H9 (cell line): ENCODE results near the gene ZDHHC17. TPM values are rescaled to one million over a fixed set of nuclear protein-coding genes. Genes with fewer than 3 reads are reported as not detected.

Source experiments
- DNase-seq: peaks from one replicate; pipeline ENCODE4 v3.0.0-alpha.2; 2017
- H2AFZ ChIP-seq: one replicate; pipeline ENCODE4 v1.6.1; 2013; ENCODE audit warnings: mild to moderate bottlenecking, low read length, control low read depth, moderate library complexity
- H2AK5ac ChIP-seq: 2 replicates; pipeline ENCODE4 v1.6.1; 2013; ENCODE audit warnings: low read length, control low read depth, mixed read lengths; ENCODE audit not compliant: insufficient read length
- H2BK120ac ChIP-seq: one replicate; pipeline ENCODE4 v1.6.1; 2013; ENCODE audit warnings: low read depth, mild to moderate bottlenecking, low read length, control low read depth, inconsistent platforms; ENCODE audit not compliant: poor library complexity, severe bottlenecking
- H2BK12ac ChIP-seq: 2 replicates; pipeline ENCODE4 v1.6.1; 2013; ENCODE audit warnings: low read length, control low read depth, mixed read lengths, low read depth; ENCODE audit not compliant: insufficient read length
- H2BK15ac ChIP-seq: 2 replicates; pipeline ENCODE4 v1.6.1; 2013; ENCODE audit warnings: low read depth, low read length, control low read depth
- H2BK20ac ChIP-seq: one replicate; pipeline ENCODE4 v1.6.1; 2013; ENCODE audit warnings: low read depth, mild to moderate bottlenecking, low read length, control low read depth, inconsistent platforms; ENCODE audit not compliant: poor library complexity, severe bottlenecking
- H2BK5ac ChIP-seq: 2 replicates; pipeline ENCODE4 v1.6.1; 2013; ENCODE audit warnings: low read length, control low read depth, mixed read lengths; ENCODE audit not compliant: insufficient read length
- H3K14ac ChIP-seq: 2 replicates; pipeline ENCODE4 v1.6.1; 2013; ENCODE audit warnings: low read length, control low read depth; ENCODE audit not compliant: insufficient read depth
- H3K18ac ChIP-seq: 2 replicates; pipeline ENCODE4 v1.6.1; 2013; ENCODE audit warnings: low read depth, mild to moderate bottlenecking, mixed read lengths, low read length, control low read depth; ENCODE audit not compliant: insufficient read length
- H3K23ac ChIP-seq: 2 replicates; pipeline ENCODE4 v1.6.1; 2013; ENCODE audit warnings: low read length, control low read depth, mixed read lengths, low read depth; ENCODE audit not compliant: insufficient read length
- H3K23me2 ChIP-seq: 2 replicates; pipeline ENCODE4 v1.6.1; 2013; ENCODE audit warnings: low read depth, mild to moderate bottlenecking, mixed read lengths, low read length, control low read depth; ENCODE audit not compliant: insufficient read length, poor library complexity, severe bottlenecking
- H3K27ac ChIP-seq: 2 replicates; pipeline ENCODE4 v1.5.1; 2013; ENCODE audit warnings: low read length, control low read depth, mixed read lengths, low read depth; ENCODE audit not compliant: insufficient read length
- H3K27me3 ChIP-seq: 2 replicates; pipeline ENCODE4 v1.6.1; 2013; ENCODE audit warnings: low read length, control low read depth, inconsistent platforms; ENCODE audit not compliant: insufficient read depth
- H3K4ac ChIP-seq: 2 replicates; pipeline ENCODE4 v1.6.1; 2013; ENCODE audit warnings: low read depth, mild to moderate bottlenecking, control low read depth, inconsistent platforms, low read length, moderate library complexity
- H3K4me1 ChIP-seq: 2 replicates; pipeline ENCODE4 v1.6.1; 2013; ENCODE audit warnings: low read length, control low read depth, inconsistent platforms; ENCODE audit not compliant: insufficient read depth
- H3K4me2 ChIP-seq: 2 replicates; pipeline ENCODE4 v1.6.1; 2013; ENCODE audit warnings: low read length, control low read depth, mixed read lengths; ENCODE audit not compliant: insufficient read length, insufficient read depth
- H3K56ac ChIP-seq: 2 replicates; pipeline ENCODE4 v1.6.1; 2013; ENCODE audit warnings: low read depth, mild to moderate bottlenecking, mixed read lengths, low read length, control low read depth; ENCODE audit not compliant: insufficient read length
- H3K79me1 ChIP-seq: 2 replicates; pipeline ENCODE4 v1.6.1; 2013; ENCODE audit warnings: low read depth, mild to moderate bottlenecking, moderate library complexity, low read length, control low read depth, inconsistent platforms; ENCODE audit not compliant: insufficient read depth, poor library complexity, severe bottlenecking
- H3K79me2 ChIP-seq: 2 replicates; pipeline ENCODE4 v1.6.1; 2013; ENCODE audit warnings: low read length, control low read depth, inconsistent platforms; ENCODE audit not compliant: insufficient read depth
- H3K9ac ChIP-seq: 2 replicates; pipeline ENCODE4 v1.6.1; 2013; ENCODE audit warnings: low read length, control low read depth, mixed read lengths; ENCODE audit not compliant: insufficient read length; ENCODE audit errors: extremely low read depth
- H3K9me3 ChIP-seq: one replicate; pipeline ENCODE4 v1.6.1; 2013; ENCODE audit warnings: low read depth, low read length, inconsistent platforms; ENCODE audit not compliant: control insufficient read depth
- H3T11ph ChIP-seq: one replicate; pipeline ENCODE4 v1.6.1; 2013; ENCODE audit warnings: mild to moderate bottlenecking, low read length, control low read depth, inconsistent platforms
- H4K20me1 ChIP-seq: one replicate; pipeline ENCODE4 v1.6.1; 2013; ENCODE audit not compliant: control insufficient read depth, insufficient read length, insufficient read depth
- H4K5ac ChIP-seq: 2 replicates; pipeline ENCODE4 v1.6.1; 2013; ENCODE audit warnings: low read depth, mild to moderate bottlenecking, mixed read lengths, low read length, control low read depth; ENCODE audit not compliant: insufficient read length
- H4K8ac ChIP-seq: replicated peaks from 2 replicates; pipeline ENCODE4 v1.6.1; 2013; ENCODE audit warnings: low read length, control low read depth, mixed read lengths, low read depth; ENCODE audit not compliant: insufficient read length
- H4K91ac ChIP-seq: 2 replicates; pipeline ENCODE4 v1.6.1; 2013; ENCODE audit warnings: low read depth, mild to moderate bottlenecking, moderate library complexity, mixed read lengths, low read length, control low read depth; ENCODE audit not compliant: insufficient read length
- H3K27ac Mint-ChIP-seq, 3 experiments: 2 replicates in 2 of 3; 3 replicates in 1 of 3; pipeline ENCODE4 v1.8.0; 2020 to 2021; ENCODE audit warnings: mixed read lengths in 3 of 3, mild to moderate bottlenecking in 1 of 3, moderate library complexity in 1 of 3
- H3K27me3 Mint-ChIP-seq: 2 replicates; pipeline ENCODE4 v1.8.0; 2021; ENCODE audit warnings: low read depth, mild to moderate bottlenecking, moderate library complexity, mixed read lengths
- H3K36me3 Mint-ChIP-seq, 3 experiments: 2 replicates in 2 of 3; 3 replicates in 1 of 3; pipeline ENCODE4 v1.8.0; 2020 to 2021; ENCODE audit warnings: low read depth in 3 of 3, mixed read lengths in 3 of 3; ENCODE audit not compliant: insufficient read depth in 1 of 3
- H3K4me1 Mint-ChIP-seq, 2 experiments: 2 replicates each; pipeline ENCODE4 v1.8.0; 2020; ENCODE audit warnings: mixed read lengths in 2 of 2
- H3K4me3 Mint-ChIP-seq, 2 experiments: 2 replicates in 1 of 2; 3 replicates in 1 of 2; pipeline ENCODE4 v1.8.0; 2020 to 2021; ENCODE audit warnings: mild to moderate bottlenecking in 2 of 2, mixed read lengths in 2 of 2, moderate library complexity in 1 of 2
- H3K9me3 Mint-ChIP-seq, 2 experiments: 2 replicates in 1 of 2; 3 replicates in 1 of 2; pipeline ENCODE4 v1.8.0; 2020; ENCODE audit warnings: mild to moderate bottlenecking in 2 of 2, mixed read lengths in 2 of 2, moderate library complexity in 1 of 2
- CTCF ChIP-seq: fragments of 200-600 bp; sonication (generic); conservative IDR thresholded peaks from 3 replicates; pipeline ENCODE4 v1.8.0; 2021; ENCODE audit warnings: antibody characterized with exemption, mild to moderate bottlenecking
- WGBS: extraction: QIAGEN DNeasy Blood & Tissue Kit; methylation state at CpG from one replicate; pipeline ENCODE4 v1.1.7; 2013; ENCODE audit warnings: missing lambda C conversion rate, low lambda C conversion rate, mixed read lengths; ENCODE audit not compliant: insufficient read length; ENCODE audit errors: extremely low coverage; 5-methylcytosine and 5-hydroxymethylcytosine counted together
- total RNA-seq: library from RNA; stranded (reverse); gene quantifications from 2 replicates; pipeline ENCODE4 v1.2.1, GENCODE V29; 2021

ZDHHC17 gene
- total RNA-seq, 1 experiment from 2014 or later = 32.6 TPM

- H3K18ac ChIP-seq = no peak overlapping the region
- H3K27me3 Mint-ChIP-seq = no peaks in the 10 kb centered on the region
- H3K27ac Mint-ChIP-seq = 0 out of 7 replicates have a peak overlapping the region, but pooled peaks of 1 of the 3 experiments have one; percentile 30
- no peaks in the 10 kb centered on the region for H3K23me2 ChIP-seq
- no peak overlapping the region for H2AFZ ChIP-seq
- no peaks in the 10 kb centered on the region for H3K27me3 ChIP-seq
- no peak overlapping the region for H3K27ac ChIP-seq
- no peak overlapping the region for H2BK12ac ChIP-seq
- H3K4ac ChIP-seq = no peak overlapping the region
- no peak overlapping the region for H3K4me3 Mint-ChIP-seq
- no peak overlapping the region for H2BK15ac ChIP-seq
- H2BK20ac ChIP-seq = no peak overlapping the region
- no peak overlapping the region for H3K4me2 ChIP-seq
- H4K5ac ChIP-seq = no peak overlapping the region
- H3K36me3 Mint-ChIP-seq = peaks cover 0 to 9% (median 7%) of the 10 kb centered on the region in 3 experiments; a peak in 5 of 7 replicates
- no peaks in the 10 kb centered on the region for H3K9me3 Mint-ChIP-seq
- H3K79me2 ChIP-seq = no peaks in the 10 kb centered on the region
- no peak overlapping the region for H3K14ac ChIP-seq
- H3K79me1 ChIP-seq = no peaks in the 10 kb centered on the region
- H3K23ac ChIP-seq = no peak overlapping the region
- no peak overlapping the region for H2BK5ac ChIP-seq
- no peaks in the 10 kb centered on the region for H4K20me1 ChIP-seq
- no peak overlapping the region for H3K9ac ChIP-seq
- no peak overlapping the region for H2BK120ac ChIP-seq
- no peaks in the 10 kb centered on the region for H3K4me1 Mint-ChIP-seq
- peak; percentile 86 for TF ChIP-seq CTCF
- H3T11ph ChIP-seq = no peak overlapping the region
- no peaks in the 10 kb centered on the region for H3K4me1 ChIP-seq
- no peak overlapping the region for H4K8ac ChIP-seq
- H4K91ac ChIP-seq = no peak overlapping the region
- H3K56ac ChIP-seq = no peak overlapping the region
- WGBS = no CpG with 5 or more reads among the region's 2 CpGs
- no peak overlapping the region for H2AK5ac ChIP-seq
- no peaks in the 10 kb centered on the region for H3K9me3 ChIP-seq
- peak; percentile 59 for DNase-seq
Observed at GRCh38 chr12:76820888-76821482, 57.1 kb downstream of the ZDHHC17 start.
